ENCODE measurements around the gene SYCP3.

GRCh38 chr12:101740980-101741379 is 1.7 kb upstream of the SYCP3 start:
- TF ChIP-seq POLR2A (IDR thresholded peaks at IDR 0.05) (no peak), EP300 (IDR thresholded peaks at IDR 0.05) (no peak)
- TF ChIP-seq, protein P1, sequence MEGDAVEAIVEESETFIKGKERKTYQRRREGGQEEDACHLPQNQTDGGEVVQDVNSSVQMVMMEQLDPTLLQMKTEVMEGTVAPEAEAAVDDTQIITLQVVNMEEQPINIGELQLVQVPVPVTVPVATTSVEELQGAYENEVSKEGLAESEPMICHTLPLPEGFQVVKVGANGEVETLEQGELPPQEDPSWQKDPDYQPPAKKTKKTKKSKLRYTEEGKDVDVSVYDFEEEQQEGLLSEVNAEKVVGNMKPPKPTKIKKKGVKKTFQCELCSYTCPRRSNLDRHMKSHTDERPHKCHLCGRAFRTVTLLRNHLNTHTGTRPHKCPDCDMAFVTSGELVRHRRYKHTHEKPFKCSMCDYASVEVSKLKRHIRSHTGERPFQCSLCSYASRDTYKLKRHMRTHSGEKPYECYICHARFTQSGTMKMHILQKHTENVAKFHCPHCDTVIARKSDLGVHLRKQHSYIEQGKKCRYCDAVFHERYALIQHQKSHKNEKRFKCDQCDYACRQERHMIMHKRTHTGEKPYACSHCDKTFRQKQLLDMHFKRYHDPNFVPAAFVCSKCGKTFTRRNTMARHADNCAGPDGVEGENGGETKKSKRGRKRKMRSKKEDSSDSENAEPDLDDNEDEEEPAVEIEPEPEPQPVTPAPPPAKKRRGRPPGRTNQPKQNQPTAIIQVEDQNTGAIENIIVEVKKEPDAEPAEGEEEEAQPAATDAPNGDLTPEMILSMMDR (IDR thresholded peaks at IDR 0.05) = no peak
